Renal cortical epithelial cell (primary cell): Measurements from ENCODE around the gene MAU2. TPM values are rescaled to one million over a fixed set of nuclear protein-coding genes. Genes with fewer than 3 reads are reported as not detected.
"Not testable (repeated sequence)": the region's sequence is repeated elsewhere in the genome, so short reads cannot be mapped to it uniquely, and the experiment has no call there.

Experiments
- DNase-seq: peaks from one replicate; pipeline ENCODE4 v3.0.0-alpha.2; 2011; ENCODE audit warnings: low read depth
- total RNA-seq: library from RNA; depleted of rRNA; stranded (reverse); fragments of >200 nt; gene quantifications from 2 replicates; pipeline ENCODE4 v1.2.3, GENCODE V29; 2014

Gene MAU2
- total RNA-seq, 1 donor from 2014 or later = 38.6 TPM

GRCh38 chr19:19382118-19382517 is 61.5 kb downstream of the MAU2 start:
- no peak for DNase-seq

DNA sequence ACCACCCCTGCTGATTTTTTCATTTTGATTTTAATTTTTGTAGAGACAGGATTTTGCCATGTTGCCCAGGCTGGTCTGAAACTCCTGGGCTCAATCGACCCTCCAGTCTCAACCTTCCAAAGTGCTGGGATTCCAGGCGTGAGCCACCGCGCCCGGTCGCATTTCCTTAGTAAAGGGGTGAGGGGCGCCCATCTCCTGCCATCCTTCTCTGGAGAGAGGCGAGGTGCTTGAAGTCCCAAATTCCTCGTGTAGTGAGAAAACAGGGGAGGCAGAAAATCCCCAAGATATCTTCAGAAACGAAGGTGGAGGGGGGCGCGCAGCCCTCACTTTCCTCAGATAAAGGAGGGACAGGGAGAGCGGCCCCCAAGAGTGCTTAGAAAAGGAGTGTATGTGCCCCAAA is 63.9 kb downstream of the MAU2 start:
- no peak for DNase-seq

DNA sequence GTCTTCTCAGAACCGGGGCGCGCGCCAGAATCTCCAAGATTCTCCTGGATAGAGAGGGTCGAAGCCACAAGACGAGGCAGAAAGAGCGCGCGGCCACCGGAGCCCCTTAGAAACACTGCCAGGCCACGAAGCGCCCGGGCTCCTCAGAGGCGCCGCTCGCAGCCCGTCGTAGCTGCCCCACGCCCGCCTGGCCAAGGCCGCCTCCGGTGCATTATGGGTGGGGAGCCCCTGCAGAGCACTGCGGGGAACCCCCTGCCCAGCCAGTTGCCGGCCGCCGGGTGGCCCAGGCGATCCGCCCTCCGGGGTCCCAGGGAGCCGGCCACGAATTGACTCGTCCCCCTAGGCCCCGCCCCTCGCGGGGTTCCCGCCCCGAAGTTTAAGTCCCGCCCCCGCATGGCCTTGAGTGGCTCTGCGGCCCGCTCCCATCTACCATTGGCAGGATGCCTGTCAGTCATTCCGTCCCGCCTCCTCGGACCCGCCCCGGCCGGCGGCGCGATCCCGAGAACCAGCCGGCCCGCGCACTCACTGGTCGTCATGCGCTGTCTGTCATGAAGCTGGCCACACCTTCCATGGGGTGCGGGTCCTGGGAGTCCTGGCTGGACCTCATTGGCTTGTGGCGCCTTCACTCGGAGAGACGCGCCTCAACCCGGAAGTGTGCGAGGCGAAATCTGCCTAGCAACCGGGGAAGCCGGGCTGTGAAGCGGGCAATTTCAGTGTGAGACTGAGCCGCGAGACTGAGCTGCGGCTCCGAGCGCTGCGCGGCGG is 64.7 kb downstream of the MAU2 start:
- DNase-seq = peak; percentile 98

- DNase-seq = no peak
These were observed 65.6 kb downstream of the MAU2 start for GRCh38 chr19:19385896-19386869.

GRCh38 chr19:19387108-19387507 is 66.5 kb downstream of the MAU2 start:
- DNase-seq = no peak

GRCh38 chr19:19388568-19389555 is 68.2 kb downstream of the MAU2 start:
- DNase-seq = no peak

GRCh38 chr19:19389683-19390082 is 69.1 kb downstream of the MAU2 start:
- DNase-seq = not testable (repeated sequence)

DNA sequence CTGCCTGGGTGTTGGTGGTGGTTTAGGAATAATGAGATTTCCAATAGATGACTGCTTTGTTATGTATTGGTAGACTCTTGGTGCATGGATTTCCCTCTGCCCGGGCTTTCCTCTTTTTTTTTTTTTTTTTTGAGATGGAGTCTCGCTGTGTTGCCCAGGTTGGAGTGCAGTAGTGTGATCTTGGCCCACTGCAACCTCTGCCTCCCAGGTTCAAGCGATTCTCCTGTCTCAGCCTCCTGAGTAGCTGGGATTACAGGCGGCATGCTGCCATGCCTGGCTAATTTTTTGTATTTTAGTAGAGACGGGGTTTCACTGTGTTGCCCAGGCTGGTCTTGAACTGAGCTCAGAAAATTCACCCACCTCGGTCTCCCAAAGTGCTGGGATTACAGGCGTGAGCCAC is 73.7 kb downstream of the MAU2 start:
- not testable (repeated sequence) for DNase-seq

GRCh38 chr19:19399733-19400433 is 79.3 kb downstream of the MAU2 start:
- DNase-seq = no peak

- peak; percentile 71 for DNase-seq
These were observed 82.2 kb downstream of the MAU2 start for GRCh38 chr19:19402656-19403372.

- DNase-seq = peak; percentile 68
These were observed 82.8 kb downstream of the MAU2 start for GRCh38 chr19:19403373-19403901.

- peak; percentile 80 for DNase-seq
These were observed 84.5 kb downstream of the MAU2 start, which contains the start of gene GATAD2A for GRCh38 chr19:19404879-19405860. TSS of gene GATAD2A (plus strand) at chr19:19405675. CDS start at chr19:19465346, 59,671 bp downstream.

DNA sequence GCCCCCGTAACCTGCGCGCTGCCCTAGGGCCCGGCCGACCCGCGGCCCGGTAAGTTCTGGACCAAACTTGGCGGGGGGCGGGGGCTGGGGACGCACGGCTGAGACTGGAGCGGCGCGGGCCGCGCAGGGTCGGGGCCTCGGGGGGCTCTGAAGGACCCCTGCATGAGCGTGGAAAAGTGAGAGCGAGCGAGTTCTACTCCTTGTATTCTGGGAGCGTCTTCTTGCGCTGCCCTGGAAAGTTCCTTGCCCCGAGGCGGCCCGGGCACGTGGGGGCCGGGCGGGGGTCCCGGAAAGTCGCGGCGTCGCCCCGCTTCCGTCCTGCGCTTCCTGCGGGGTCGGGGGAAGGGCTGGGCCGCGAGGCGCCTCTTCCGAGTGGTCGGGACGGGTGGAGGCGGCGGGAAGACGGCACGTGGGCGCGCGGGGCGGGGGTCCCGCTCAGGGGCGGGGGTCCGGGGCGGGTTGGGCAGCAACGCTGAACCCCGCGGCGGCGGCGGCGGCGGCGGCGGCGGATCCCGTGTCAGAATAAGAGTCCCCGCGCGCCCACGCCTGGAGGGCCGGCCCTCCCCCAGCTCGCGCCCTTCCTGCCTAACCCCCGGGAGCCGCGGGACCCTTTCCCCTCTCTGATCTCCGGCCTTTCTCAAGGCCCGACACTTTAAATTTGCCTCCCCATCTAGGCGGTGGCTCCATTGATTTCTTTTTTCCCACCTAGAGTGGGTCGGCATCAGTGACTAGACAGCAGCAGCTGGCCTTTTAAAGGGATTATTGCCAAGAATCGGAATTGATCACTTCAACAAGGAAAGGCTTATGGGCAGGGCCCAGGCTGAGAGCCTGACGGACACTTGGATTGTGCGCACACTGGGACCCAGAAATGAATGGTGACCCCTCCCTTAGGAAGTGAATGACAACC is 85.6 kb downstream of the MAU2 start:
- peak; percentile 40 for DNase-seq

DNA sequence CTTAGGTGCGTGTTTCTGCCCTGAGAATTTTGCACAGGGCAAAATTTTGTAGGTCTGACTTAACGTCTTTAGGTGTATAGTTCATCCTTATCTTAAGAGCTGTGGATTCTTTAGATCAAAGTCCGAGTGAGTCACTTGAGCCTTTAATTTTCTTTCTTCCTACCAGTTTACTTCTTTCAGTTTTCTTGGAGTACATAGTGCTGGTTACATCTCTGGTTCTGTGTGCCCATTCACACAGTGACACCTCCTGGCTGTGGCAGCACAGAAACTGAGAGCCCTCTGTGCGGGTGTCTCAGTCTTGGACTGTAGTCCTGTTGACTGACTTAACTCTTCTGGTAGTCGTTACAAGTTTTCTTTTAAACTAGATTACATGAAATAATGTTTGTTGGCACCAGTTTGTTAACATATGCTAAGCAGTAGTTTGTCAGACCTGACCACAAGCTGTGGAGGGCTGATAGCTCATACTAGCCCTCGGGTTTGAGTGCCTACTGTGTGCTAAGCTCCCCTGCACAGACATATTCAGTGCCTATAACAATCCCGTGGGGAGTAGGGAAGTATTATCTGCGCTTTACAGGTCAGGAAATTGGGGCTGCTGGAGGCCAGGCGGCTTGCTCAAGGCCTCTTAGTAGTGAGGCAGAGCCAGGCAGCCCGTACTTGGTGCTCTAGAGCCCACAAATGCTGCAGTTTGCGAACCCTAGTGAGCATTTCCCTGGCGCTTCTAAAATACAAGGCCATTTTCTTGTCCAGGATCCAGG is 86.4 kb downstream of the MAU2 start:
- peak; percentile 68 for DNase-seq

GRCh38 chr19:19407633-19407930 is 87.0 kb downstream of the MAU2 start:
- no peak for DNase-seq
